ENCODE results near the gene CD3D.
"Not testable (repeated sequence)": the region's sequence is repeated elsewhere in the genome, so short reads cannot be mapped to it uniquely, and the experiment has no call there.

Gene CD3D

DNA sequence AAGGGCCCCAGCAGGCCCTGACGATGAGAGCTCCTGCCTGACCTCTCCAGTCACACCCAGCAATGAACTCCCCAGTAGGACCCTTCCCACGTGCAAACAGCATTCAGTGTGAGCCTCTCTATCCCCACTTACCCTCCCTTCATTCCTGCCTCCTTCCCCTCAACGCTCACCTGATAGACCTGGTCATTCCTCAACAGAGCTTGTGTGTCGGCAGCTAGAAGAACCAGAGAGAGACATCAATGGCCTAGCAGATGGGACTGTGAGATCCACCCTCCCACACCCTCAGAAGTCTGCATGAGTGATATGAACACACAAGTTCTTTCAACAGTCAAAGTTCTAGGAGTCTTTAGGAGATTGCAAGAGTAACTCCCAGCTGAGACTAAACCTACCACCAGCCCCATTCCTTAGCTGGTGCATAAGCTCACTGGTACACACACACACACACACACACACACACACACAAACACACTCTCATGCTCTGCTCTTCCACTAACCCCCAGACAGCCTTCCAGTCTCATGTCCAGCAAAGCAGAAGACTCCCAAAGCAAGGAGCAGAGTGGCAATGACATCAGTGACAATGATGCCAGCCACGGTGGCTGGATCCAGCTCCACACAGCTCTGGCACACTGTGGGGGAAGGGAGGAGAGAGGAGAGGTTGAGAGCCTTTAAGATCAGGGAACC is 3.1 kb downstream of the CD3D start:
- no peak for DNase-seq (ENCODE audit: low read depth in 2 of 2)

DNA sequence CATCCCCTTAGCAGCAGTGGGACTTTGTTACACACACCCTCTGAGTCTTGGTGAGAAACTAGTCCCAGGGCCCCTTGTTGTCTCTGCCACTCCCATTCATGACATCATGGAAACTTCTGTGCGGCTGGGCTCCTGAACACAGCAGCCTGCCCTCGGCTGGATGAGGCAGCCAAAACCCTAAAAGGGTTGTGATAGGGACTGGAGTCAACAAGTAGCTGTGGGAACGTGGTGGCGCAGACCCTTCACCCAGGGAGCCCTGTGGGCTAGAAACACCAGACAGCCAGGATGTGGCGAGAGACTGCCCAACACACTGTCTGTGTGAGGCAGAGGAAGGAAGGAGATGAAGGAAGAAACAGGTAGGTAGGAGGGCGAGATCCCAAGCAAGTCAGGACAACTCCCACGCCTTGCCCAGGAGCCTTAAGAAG is 3.9 kb downstream of the CD3D start:
- peak; percentile 78 to 89 for DNase-seq (ENCODE audit: low read depth in 2 of 2)

DNA sequence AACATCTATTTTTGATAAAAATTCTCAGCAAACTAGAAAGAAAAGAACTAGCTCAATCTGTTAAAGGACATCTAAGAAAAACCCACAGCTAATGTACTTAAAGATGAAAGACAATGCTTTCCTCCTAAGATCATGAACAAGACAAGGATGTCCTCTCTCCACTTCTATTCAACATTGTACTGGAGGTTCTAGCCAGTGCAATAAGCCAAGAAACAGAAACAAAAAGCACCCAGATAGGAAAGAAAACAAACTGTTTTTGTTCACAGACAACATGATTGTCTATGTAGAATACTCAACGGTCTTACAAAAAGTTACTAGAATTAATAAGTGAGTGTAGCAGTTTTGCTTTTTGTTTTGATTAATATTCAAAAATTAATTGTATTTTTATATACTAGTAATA is 7.8 kb downstream of the CD3D start:
- DNase-seq (ENCODE audit: low read depth in 2 of 2): no peak

DNA sequence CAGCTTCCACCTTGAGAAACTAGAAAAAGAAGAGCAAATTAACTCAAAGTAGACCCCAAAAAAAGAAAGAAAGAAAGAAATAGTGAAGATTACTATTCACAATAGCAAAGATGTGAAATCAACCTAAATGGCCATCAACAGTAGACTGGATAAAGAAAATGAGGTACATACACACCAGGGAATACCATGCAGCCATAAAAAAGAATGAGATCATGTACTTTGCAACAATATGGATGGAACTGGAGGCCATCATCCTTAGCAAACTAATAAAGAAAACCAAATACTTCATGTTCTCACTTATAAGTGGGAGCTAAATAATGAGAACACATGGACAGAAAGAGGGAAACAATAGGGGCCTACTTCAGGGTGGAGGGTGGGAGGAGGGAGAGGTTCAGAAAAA is 13.8 kb downstream of the CD3D start:
- DNase-seq (ENCODE audit: low read depth in 2 of 2): no peak

DNA sequence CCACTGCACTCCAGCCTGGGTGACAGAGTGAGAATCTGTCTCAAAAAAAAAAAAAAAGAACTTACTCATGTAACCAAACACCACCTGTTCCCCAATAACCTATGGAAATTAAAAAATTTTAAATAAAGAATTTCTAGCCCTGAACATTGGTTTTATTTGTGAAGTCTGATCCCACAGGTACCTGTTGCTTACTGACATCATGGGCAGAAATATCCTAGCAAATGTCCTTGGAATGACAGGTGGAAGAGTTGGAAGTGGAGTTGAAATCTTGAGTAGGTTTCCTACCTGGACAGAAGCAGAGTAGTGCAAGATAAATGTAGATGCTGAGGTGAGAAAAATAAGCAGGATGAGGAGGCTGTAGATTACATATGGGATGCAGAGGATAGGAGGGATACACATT is 17.2 kb downstream of the CD3D start:
- no peak for DNase-seq (ENCODE audit: low read depth in 2 of 2)

DNA sequence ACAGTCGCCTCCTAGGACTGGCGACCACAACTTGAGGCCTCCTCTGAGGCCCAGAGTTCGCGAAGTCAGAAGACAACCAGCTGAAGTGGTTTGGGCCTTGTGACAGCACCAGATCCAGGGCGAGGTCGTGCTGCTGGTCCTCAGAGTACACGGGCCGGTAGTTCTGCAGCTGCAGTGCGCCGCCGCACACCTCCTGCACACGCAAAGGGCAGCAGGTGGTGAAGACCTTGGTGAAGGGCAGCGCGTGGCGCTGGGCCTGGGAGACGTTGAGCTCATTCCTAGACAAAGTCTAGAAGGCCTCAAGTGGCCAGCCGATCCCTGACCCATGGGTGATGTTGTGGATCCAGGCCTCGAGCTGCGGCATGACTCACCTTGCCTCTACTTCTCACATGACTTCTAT is 19.8 kb downstream of the CD3D start:
- no peak for DNase-seq (ENCODE audit: low read depth in 2 of 2)

DNA sequence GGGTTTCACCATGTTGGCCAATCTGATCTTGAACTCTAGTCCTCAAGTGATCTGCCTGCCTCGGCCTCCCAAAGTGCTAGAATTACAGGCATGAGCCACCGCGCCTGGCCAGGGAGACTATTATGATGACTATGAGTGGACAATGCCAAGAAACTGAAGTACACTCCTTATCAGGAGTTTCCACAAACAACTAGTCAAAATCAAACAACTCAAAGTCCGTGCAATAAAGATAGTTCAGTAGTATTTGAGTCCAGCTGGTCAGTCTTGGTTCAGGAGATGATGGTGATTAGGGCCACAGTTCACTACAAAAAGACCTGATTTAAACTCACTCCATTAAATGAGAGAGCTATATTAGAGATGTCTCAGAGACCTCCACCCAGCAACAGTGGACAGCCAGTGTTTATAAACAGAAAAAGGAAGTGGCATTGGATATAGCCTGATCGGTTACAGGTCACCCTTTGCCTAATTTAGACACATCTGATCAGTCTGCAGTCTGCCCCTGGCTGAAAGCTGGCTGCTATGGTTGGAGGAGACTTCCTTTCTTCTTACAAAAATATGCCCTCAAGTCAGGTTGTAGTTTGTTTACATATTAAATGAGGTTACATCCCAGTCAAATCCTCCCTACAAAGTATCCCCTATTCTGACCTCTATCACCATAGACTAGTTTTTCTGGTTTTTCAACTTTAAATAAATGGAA is 21.0 kb downstream of the CD3D start:
- DNase-seq (ENCODE audit: low read depth in 2 of 2): no peak

DNA sequence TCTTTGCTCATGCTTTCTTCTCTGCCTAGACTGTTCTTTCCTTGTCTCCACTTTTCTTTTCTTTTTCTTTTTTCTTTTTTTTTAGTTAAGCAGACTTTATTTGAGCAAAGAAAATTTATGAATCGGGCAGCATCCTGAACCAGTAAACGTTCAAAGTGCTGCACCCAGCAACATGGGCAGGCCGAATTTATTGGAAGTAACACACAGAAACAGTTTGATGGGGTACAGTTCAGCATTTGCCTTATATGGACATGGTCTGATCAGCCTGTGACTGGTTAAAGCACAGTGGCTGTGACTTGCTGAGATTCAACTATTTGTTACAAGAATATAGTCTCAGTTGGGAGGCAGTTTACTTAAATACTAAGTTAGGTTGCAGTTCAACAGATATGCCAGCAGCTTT is 22.0 kb downstream of the CD3D start:
- no peak for DNase-seq (ENCODE audit: low read depth in 2 of 2)

DNA sequence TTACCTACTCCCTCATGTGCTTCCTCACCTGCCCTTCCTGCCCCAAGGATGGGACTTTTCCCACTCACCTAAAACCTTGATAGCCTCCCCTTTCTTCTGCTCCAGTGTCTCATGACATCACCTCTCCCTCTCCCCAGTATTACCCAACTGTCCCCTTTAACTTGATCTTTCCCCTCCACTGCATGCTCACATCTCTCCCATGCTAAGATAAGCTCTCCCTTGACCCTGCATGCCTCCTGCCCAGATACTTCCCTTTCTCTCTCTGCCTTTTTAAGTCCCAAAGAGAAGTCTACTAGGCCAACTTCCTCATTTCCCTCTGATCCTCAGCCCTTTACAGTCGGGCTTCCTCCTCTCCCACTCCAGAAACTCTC is 23.2 kb downstream of the CD3D start:
- DNase-seq (ENCODE audit: low read depth in 2 of 2): no peak

DNA sequence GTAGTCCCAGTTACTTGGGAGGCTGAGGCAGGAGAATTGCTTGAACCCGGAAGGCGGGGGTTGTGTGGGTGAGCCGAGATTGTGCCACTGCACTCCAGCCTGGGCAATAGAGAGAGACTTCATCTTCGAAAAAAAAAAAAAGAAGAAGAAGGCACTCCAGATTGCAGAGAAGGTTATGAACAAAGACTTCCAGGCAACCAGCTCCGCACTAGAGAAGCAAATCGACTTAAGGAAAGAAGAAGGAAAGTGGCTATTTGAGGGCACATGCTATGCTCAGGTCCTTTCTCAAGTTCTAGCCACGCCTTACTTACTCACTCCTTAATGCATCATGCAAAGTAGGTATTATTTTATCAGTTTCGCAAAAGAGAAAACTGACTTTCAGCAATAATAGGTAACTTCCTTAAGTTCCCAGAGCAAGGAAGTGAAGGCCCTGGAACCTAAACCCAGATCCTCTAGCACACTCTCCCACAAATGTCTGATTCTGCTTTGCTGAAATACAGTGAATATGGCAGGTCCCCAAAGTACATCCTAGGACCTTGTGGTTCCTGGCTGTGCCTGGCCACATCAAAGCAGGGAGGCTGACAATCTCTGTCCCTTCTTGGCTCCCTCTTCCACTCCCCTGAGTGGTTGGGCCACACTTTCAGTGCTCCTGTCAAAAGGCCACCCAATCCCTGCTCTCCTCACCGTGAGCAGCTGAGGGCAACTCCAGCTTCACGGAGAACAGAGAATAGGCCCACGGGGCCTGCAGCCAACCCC is 23.7 kb downstream of the CD3D start:
- DNase-seq (ENCODE audit: low read depth in 2 of 2): no peak

DNA sequence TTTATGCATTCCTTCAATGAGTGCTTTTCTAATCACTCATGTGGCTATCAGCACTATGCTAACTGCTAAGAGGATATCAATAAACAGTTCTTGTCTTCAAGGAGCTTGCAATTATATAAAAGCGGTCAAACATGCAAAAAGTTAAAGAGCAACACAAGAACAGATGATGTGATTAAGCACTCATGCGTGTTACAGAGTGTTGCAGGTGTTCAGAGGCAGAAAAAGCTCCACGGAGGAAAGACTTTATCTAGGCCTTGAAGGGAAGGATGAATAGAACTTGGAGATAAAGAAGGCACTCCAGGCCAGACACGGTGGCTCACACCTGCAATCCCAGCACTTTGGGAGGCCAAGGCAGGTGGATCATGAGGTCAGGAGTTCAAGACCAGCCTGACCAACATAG is 24.4 kb downstream of the CD3D start:
- DNase-seq (ENCODE audit: low read depth in 2 of 2): no peak

DNA sequence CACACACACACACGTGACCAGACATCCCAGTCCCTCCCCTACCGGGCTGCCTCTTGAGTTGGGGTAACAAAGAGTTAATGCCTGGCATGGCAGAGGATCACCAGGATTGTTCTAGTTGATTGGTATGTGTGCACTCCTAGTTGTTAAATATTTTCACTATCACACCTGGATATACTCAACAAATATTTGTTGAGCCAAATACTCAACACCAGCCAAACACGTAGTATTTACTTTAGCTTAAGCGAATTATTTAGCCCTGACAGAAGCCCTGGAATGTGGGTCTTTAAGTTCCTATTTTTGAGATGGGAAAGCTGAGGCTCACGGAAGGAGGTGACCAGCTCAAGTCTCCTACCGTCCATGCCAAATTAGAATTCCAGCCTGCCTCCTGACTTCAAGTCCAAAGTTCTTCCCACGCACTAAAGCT is 27.5 kb downstream of the CD3D start:
- no peak for DNase-seq (ENCODE audit: low read depth in 2 of 2)

DNA sequence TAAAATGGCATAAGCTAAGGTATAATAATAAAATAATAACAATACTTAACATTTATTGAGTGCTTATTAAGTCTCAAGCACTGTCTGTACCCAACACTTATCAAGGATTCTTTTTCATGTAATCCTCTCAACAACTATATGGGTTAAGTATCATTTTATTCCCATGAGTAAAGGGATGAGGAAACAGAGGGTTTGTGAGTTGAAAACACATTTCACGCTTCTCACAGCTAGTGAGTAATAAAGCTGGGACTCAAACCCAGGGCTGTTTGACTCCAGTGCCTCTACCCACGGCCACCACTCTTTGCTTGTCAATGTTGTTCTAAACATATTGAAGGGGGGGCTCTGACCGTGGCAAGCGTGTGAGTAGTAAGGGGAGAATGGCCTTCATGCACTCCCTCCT is 29.3 kb downstream of the CD3D start:
- DNase-seq (ENCODE audit: low read depth in 2 of 2): no peak

DNA sequence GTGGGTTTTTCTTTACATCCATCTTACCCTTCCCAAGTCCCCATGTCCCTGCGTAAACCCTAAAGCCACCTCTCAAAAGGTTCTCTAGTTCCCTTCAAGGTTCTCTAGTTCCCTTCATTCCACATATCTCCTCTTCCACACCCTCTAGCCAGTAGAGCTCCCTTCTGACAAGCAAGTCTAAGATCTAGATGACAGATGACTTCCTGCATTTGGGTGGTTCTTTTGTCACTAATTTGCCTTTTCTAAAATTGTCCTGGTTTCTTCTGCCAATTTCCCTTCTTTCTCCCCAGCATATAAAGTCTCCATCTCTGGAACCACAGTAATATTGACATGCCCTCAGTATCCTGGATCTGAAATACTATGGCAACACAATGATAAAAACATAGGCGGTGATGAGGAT is 30.2 kb downstream of the CD3D start:
- DNase-seq (ENCODE audit: low read depth in 2 of 2): no peak

DNA sequence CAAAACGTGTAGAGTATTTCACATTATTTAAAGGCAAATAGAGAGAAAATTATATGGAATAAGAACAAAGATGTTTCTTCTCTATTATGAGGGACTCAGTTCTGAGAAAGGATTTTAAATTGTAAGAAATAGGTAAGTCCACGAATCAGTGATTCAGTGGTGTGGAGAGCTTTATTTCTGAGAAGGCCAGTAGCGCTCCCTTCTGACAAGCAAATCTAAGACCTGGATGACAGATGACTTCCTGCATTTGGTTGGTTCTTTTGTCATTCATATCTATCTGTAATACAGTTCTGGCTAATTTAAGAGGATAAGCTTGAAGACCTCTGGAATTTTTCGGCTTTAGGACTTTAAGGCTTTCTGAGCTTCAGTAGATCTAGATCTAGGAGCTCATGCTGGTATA is 31.0 kb downstream of the CD3D start:
- no peak for DNase-seq (ENCODE audit: low read depth in 2 of 2)

DNA sequence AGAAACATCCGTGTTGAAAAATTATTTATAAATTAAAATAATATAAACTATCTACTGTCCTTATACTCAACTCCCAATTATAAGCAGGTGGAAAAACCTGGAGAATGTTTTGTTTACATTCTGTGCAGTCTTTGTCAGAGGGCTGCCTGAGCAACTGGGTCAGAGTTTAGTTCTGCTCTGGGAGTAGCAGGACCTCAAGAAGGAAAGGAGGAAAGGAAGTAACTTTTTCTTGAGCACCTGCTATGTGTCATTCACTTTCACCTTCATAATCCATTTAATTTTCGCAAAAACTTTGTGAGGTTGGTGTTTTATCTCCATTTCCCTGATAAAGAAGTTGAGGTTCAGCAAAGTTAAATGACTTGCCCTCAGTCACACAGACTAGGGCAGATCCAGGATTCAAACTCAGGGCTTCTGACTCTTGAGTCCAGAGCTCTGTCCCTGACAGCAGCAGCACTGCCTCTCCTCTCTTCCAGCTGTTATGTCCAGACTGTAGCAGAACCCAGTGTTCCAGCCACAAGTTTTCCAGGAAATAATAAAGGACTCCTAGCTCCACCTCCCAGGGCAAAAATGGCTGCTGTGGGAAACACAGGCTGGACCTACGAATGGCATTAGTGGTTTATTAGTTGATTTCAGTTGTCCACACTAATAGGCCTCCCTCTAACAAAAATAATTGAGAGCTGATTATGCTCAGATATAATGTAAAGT is 31.6 kb downstream of the CD3D start:
- DNase-seq (ENCODE audit: low read depth in 2 of 2): no peak

DNA sequence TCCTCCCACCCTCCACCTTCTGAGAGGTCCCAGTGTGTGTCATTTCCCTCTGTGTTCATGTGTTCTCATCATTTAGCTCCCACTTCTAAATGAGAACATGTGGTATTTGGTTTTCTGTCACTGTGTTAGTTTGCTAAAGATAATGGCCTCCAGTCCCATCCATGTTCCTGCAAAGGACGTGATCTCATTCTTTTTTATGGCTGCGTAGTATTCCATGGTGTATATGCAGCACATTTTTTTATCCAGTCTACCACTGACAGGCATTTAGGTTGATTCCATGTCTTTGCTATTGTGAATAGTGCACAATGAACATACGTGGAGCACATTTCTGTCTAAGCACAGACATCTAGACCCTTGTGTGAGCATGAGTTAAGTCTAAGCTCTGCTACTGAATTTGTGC is 32.2 kb downstream of the CD3D start:
- no peak for DNase-seq (ENCODE audit: low read depth in 2 of 2)

DNA sequence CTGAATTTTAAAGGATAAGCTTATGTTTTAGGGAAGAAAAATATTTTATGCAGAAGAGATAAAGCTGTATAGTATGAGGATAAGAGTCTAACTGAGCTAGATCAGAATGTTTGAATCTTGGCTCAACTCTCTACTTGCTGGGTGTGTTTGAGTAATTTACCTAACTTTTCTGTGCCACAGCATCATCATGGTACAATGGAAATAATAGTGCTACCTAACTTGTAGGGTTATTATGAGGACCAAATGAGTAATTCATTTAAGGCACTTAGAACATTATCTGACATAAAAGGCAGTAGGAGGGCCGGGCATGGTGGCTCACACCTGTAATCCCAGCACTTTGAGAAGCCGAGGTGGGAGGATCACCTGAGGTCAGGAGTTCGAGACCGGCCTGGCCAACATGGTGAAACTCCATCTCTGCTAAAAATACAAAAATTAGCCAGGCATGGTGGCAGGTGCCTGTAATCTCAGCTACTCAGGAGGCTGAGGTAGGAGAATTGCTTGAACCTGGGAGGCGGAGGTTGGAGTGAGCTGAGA is 33.4 kb downstream of the CD3D start:
- not testable (repeated sequence) for DNase-seq (ENCODE audit: low read depth in 2 of 2)

DNA sequence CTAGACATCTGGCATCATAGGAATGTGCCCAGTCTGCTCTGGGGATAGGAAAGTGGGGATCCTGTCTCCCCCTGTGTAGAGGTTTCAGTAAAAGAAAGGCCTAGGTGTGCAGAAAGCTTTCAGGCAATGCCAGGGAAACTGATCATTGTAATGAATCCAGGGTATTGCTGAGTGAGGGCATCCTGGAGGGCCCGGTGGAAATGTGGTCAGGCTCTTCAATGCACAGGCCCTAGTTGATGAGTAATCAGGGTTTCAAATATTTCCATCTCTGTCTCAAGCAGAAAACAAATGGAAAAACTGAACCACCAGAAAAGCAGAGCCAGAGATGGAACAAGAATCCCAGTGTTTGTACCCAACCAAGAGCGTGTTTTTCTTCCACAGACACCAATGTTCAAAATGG is 35.9 kb downstream of the CD3D start:
- DNase-seq (ENCODE audit: low read depth in 2 of 2): peak; percentile 38 to 45

DNA sequence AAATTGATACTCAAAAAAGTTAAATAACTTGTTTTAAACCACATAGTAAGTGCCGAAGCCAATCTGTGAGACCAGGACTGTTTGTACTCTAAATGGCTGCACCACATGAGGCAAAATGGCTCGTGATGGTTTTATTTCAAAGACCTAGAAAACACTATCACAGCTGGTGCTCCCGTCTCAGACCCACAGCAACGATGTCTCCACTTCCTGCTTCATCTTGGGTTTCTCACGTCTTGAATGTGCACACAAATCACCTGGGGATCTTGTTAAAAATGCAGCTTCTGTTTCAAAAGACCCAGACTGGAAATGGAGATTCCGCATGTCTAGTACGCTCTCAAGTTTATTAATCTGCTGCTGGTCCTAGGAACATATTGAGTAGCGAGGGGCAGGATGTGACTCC is 36.8 kb downstream of the CD3D start:
- no peak for DNase-seq (ENCODE audit: low read depth in 2 of 2)

DNA sequence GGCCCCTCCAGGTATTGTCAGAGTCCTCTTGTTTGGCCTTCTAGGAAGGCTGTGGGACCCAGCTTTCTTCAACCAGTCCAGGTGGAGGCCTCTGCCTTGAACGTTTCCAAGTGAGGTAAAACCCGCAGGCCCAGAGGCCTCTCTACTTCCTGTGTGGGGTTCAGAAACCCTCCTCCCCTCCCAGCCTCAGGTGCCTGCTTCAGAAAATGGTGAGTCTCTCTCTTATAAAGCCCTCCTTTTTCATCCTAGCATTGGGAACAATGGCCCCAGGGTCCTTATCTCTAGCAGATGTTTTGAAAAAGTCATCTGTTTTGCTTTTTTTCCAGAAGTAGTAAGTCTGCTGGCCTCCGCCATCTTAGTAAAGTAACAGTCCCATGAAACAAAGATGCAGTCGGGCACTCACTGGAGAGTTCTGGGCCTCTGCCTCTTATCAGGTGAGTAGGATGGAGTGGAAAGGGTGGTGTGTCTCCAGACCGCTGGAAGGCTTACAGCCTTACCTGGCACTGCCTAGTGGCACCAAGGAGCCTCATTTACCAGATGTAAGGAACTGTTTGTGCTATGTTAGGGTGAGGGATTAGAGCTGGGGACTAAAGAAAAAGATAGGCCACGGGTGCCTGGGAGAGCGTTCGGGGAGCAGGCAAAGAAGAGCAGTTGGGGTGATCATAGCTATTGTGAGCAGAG is 37.8 kb downstream of the CD3D start, which contains the start of gene CD3E:
Gene CD3E (plus strand): TSS at position 163 of the 681 bp plus-strand sequence. CDS start 223 bp downstream, at position 386.
- peak; percentile 33 to 54 for DNase-seq (ENCODE audit: low read depth in 2 of 2)

DNA sequence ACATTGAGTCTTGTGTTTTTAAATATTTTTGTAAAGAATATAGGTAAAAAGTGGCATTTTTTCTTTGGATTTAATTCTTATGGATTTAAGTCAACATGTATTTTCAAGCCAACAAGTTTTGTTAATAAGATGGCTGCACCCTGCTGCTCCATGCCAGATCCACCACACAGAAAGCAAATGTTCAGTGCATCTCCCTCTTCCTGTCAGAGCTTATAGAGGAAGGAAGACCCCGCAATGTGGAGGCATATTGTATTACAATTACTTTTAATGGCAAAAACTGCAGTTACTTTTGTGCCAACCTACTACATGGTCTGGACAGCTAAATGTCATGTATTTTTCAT is 38.3 kb downstream of the CD3D start:
- DNase-seq (ENCODE audit: low read depth in 2 of 2): no peak
